GM18526 (cell line): Measurements from ENCODE around the gene COL2A1.

Experiments
- POLR2A ChIP-seq: IDR thresholded peaks from 3 replicates; pipeline ENCODE4 v1.6.1; 2011; ENCODE audit not compliant: insufficient read length; ENCODE audit errors: extremely low read depth

COL2A1 gene

DNA sequence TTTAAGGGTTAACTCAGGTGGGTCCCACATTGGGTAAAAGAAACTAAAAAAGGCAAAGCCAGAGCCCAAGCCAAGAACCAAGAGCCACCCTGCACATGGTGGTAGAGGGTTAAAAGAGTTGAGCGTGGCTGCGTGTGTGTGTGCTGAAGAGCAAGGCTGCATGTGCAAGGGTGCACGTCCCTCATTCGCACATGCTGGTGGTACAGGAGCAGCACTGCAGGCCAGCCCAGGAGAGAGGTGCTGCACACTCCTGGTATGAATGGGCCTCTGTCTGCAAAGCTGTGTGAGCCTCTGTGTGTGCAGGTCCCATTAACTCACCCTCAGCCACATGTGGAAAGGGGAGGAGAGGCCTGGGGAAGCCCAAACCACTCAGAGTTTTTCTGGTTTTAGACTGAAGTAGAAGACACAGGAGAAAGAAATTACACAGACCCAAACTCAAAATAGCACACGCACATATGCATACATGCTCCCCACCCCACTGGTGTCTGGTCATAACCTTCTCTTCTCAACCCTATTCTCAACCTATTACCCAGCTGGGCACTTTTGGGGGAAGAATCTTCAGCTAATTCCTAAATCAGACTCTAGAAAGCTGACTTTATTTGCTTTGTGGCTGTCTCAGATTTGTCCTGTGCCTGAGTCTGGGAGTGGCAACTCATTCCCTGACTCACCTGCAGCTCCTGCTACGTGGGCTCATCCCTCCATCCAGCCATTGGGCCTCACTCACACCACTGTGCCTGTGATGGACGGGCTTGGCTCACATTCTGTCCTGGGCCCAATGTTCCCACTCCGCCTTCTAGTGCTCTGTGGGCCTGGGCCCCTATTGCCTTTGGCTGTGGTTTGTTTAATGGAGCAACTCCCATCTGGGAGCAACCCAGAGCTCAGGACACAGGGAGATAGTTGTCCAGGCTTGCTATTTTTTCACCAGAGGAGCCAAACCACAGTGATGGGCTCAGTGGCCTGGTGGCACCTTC is 30.8 kb upstream of the COL2A1 start:
- no peak for TF ChIP-seq POLR2A

DNA sequence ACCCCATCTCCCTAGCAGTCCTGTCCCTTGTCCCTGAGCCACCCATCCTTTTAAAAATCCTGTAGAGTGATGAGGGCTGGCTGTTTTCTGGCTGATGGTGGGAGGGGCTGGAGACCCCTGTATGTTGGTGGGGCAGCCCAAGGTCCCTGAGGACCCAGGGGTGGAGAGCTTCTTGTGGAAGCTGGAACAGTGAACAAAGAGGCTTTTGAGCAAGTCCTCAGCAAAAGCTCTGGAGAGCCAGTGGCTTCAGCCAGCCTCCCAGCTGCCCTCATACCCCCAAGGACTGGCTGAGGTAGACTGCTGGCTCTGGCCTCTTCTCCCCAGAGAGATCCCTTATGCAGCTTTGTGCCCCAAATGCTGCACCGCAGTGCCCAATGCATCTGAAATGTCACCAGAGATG is 29.2 kb upstream of the COL2A1 start:
- TF ChIP-seq POLR2A = no peak

DNA sequence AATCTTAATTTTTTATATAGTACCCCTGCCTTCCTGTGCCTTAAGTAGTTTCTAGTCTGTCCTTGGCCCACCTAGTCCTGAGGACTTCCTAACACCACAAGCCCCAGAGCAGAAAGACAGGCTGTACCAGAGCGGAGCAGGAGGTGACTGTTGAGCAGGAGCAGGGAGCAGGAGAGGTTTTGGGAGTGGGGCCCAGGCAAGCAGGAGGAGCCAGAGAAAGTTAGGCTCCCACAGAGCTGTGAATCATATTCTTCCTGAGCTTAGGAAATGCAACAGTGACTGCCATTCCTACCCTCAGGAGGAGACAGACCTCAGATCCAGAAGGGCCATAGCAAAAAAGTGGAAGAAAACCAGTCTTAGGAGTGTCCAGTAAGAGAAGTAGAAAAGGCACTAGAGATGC is 28.3 kb upstream of the COL2A1 start:
- TF ChIP-seq POLR2A = no peak

DNA sequence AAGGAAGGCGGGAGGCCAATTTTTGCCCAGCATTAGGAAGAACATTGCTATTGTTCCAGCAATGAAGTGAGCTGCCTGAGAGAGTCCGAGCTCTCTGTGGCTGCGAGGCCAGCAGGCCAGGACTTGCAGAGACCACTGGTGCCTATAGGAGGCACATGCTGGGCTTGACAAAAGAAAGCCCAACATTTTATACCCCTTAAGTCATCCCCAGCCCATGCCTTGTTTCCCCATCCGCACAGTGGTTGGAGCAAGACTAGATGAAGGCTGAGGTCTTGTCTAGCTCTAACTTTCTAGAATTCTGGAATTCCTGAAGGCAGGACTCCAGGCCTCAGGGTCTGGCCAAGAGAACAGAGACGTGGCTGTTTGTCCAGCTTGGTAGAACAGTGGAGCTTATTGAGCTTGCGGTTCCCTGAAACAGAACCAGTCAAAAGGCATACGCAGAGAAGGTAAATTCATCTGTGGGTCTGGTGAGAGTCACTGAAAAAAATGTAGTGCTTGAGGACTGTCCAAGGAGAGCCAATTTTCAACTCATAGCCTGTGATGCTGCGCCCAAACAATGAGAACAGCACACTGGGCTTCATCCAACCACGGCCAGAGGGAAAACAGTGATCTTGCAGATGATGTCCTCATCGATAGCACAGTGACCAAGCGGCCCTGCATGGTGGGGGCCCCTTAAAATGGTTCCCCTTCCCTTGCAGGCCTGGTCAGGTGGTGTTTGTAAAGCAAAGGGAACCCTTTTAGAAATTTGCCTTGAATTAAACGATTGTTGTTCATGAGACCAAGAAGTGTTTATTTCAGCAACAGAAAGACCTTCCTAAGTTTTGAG is 27.1 kb upstream of the COL2A1 start:
- no peak for TF ChIP-seq POLR2A

DNA sequence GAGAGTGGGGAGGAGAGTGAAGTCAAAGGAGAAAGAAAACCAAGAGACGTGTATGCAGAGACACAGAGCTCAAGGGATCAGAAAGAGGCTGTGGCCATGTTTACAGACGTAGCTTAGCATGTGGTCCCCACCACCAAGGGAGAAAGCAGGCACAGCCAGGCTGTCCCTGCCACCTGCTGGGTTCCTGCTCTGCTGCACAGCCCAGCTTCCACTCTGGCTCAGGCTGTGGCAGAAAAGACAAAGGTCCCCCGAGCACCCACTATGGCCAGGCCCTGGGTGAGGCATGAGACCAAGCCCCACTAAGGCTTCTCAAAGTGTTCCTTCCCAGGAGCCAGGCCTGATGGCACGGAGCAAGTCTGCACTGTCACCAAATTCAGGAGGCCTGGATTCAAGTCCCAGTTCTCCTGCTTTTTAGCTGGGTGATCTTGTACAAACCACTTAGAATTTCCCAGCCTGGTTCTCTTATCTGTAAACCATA is 25.9 kb upstream of the COL2A1 start:
- no peak for TF ChIP-seq POLR2A

DNA sequence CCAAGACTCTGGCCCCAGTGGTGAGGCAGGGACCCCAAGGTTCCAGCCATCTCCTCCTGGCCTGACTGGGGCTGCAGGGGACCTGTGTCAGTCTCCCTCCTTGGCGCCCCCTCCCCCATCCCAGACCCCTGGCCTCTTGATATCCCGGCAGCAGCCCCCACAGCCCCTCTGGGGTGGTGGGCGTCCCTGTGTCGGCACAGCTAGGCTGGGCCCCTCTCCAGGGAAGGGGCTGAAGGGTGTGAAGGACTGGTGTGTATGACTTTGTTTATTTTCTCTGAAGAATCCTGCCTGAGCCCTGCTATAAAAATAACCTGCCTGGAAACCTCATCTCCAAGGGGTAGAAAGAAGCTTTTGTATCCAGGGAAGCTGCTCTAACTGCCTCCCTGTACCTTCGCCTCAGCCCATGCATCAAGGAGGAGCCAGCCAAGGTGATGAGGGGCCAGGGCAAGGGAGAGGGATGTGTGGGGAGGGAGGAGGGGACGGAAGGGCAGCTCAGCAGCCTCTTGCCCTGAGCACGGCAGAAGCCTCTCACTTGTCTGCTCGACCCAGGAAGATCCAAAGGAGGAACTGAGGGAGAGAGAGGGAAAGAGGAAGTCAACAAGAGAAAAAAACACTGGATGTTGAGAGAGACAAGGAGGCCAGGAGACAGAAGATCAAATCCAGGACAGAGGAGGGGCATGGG is 25.4 kb upstream of the COL2A1 start:
- no peak for TF ChIP-seq POLR2A

DNA sequence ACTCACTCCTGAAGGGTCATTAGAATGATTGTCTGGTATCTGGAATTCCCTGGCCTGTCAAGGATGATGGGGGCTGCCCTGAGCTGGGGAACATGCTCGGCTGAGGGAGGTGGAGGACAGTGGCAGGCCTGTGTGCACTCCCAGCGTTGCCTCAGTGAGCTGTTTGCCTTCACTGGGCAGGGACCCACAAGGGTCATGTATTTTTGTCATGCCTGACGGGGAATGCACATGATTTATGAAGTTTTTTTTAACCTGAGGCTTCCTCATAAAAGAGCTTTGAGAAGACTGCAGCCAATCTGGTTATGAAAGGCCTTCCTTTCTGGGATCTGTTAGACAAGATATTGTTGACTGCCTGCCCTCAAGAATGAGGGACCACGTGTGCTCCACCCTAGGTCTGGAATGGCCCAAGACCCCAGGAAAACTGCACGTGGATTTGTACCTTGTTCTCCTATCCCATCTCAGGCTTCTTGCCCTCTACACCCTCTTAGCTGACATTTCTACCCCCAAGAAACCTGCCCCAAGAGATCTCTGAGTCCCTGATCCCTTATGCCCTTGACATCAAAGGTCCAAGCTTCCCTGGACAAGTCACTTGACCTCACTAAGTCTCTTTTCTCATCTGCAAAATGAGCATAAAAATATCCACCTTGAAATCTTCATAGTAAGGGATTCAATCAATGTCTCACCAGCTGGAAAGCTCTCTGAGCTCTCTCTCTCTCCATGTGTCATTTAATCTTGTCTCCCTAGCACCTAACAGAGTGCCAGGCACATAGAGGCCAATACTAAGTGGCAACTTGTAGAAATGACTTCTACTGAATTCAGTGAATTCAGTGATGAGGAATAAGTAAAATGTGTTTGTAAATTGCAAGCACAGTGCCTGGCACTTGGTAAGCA is 24.5 kb upstream of the COL2A1 start:
- no peak for TF ChIP-seq POLR2A

DNA sequence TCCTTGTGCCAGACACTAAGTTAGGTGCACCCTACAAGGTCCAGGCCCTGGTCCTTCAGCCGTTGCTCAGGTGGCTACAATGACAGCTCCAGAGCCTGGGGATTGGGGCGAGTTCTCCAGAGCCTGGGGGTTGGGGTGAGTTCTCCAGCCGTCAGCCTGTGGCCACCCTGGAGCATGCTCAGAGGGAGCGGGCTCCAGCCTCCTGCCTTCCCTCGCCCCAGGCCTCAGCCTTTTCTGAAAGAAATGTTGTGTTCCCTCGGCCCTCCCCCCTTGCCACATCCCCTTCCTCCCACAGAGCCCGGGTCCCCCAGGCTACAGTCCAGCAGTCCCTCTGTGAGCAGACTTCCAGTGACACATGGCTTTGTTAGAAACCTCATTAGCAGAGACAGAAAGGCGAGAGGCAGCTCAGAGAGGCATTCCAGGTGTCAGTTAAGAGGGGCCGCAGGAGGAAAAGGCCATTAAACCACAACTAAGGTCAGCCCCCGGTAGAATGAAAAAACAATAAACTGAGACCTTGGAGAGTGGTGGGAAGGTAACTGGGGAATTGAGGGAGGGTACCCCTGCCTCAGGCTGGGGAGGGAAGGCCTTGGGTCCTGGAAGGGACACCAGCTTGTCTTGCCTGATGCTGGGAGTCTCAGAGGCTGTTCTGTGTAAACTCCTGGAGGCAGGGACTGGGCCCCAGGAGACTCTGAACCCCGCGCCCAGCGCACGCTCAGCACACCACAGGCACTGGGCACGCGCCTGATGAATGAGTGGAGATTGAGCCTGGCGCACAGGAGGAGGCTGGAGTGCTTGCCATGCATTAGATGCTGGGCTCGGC is 23.1 kb upstream of the COL2A1 start:
- TF ChIP-seq POLR2A = no peak

DNA sequence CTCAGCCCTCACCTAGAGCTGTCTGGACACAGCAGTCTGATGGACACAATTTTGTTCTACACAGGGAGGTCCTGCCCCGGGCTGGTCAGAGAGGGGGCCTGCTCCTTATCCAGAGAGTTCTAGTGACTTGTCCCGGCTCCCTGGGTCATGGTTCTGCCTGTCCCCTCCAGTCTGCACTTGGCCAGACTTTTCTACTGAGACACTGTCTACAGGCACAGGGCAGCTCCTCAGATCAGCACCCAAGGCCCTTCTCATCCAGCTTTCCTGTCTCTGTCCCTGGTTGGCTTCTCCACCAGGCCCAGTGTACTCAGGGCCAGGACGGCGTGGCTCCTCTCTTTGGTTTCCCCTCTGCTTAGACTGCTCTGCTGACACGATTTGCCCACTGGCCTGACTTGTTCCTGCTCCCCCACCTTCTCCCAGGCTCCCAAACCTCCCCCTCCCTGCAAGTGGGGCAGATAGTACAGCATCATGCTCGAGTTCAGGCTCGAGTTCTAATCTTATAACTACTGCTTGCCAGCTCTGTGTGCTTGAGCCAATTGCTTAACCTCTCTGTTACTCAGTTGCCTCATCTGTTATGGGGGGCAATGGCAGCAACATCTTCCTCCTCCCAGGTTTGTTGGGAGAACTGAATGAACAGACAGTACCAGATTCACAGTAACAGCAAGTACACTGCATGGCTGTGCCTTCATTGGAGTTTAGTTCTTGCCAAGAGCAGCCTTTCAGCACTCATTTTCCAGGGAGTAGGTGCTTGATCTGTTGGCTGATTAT is 22.0 kb upstream of the COL2A1 start:
- TF ChIP-seq POLR2A = no peak

DNA sequence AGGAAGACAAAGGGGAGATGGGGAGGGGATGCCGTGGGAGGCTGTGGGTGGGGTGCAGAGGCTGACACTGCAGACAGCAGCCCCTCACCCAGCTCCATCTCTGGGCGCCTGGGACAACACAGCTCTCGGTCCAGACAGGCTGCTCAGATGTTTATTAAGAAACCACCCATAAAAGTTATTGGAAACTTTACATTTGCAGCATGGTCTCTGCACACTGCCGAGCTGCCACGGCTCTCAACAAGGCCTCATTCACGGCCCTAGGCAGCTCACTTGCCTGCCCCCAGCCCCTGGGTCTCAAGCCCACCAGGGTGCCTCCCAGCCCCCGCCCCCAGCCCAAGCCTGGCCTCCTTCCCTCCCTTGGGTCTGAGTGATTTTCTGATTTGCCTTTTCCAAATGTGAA is 21.0 kb upstream of the COL2A1 start:
- TF ChIP-seq POLR2A = no peak

DNA sequence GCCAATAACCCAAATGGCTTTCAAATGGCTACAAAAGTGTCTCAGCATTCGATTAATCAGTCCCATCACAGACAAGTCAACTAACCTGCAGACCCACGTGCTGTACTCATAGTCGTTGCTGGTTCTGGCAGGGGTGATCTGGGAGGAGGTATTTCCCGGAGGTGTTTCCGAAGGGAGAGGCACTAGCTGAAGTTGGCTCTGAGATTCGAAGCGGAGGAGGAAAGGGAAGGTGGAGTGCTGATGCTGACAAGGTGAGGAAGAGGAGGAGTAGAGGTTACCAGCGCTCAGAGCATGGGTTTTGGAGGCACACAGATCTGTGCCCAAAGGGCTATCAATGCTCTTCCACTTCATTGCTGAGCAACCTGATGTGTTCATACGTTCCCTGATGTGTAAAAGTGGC is 20.5 kb upstream of the COL2A1 start:
- TF ChIP-seq POLR2A = no peak

DNA sequence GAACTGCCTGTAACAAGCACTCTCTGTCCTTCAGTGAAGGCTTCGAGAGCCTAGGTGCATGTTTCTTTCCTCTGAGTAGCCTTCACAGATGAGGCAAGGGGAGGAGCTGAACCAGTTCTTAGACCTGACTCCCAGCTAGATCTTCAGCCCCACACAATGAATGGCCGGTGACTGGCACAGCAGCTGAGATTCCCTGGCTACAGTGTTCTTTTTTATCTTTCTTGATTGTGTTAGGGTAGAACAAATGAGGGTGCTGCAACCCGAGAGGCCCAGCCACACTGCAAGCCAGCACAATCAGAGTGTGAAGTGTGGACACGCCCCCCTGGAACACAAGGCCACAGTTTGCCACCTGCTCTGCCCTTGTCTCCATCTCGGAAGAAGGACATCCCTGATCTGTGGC is 19.1 kb upstream of the COL2A1 start:
- TF ChIP-seq POLR2A = no peak

DNA sequence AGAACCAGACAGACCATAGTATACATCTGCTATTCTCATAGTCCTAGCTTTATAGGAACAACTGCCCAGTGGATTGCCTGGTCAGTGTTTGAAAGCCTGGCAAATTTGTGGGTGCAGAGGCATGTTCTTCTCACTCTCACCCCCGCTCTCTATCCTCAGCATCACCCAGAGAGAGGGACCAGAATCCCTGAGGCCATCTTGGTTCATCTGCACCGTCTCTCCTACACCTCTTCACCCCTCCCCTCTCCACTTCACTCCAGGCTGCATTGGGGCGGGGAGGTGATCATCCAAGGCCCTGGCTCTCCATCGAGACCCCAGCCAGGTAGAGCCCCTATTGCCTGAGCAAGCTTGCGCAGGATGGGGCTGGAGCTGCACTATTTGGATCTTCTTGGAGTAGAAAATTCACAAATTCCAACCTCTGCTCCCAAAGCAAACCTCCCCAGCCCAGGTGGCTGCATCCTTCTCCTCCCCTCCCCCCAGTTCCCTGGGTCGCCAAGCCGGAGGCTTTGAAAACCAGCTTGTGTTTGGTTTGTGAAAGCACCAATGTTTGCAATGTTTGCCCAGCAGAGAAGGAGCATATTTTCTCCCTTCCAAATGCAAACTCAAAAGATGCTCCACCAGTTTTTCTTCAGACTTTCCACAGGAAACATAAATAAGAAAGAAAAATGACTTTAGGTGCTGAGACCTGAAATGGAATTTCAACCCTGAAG is 18.6 kb upstream of the COL2A1 start:
- TF ChIP-seq POLR2A = no peak

DNA sequence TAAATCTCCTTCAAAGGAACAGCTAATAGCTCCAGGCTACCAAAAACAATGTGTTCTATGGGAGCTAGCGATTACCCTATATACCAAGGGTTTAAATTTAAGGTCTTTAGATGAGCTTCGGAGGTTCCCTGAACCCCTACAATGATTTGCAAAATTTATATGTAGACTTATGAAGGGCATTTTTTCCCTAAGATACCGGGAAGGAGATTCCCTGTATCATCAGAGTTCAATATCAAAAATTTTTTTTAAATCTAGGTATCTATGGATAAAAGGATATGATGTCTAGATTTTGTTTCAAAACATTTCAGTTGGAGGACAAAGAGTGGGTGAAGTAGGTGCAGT is 17.9 kb upstream of the COL2A1 start:
- no peak for TF ChIP-seq POLR2A
